Right atrium auricular region (tissue), 2 donors: ENCODE measurements around the gene ENPP3. TPM values are rescaled to one million over a fixed set of nuclear protein-coding genes. Genes with fewer than 3 reads are reported as not detected.

Experiments
- DNase-seq: peaks from one replicate; pipeline ENCODE4 v3.0.0-alpha.2; 2019; ENCODE audit warnings: low spot score
- H3K27ac ChIP-seq, 2 donors: fragments of 200-600 bp; sonication (generic); 1 replicate in 1 of 2; 2 replicates in 1 of 2; pipeline ENCODE4 v1.5.1; 2016 to 2019
- H3K27me3 ChIP-seq, 2 donors: fragments of 200-600 bp; sonication (generic); one replicate each; pipeline versions ENCODE4 v1.5.1 to v1.6.0; 2017 to 2019
- H3K36me3 ChIP-seq: fragments of 200-600 bp; sonication (generic); one replicate; pipeline ENCODE4 v1.5.1; 2016
- H3K4me1 ChIP-seq, 2 donors: fragments of 200-600 bp; sonication (generic); one replicate each; pipeline versions ENCODE4 v1.5.1 to v1.6.0; 2017 to 2019
- H3K4me3 ChIP-seq, 2 donors: fragments of 200-600 bp; sonication (generic); 1 replicate in 1 of 2; 2 replicates in 1 of 2; pipeline ENCODE4 v1.5.1; 2017 to 2019; ENCODE audit warnings: mild to moderate bottlenecking in 1 of 2, moderate library complexity in 1 of 2
- H3K9me3 ChIP-seq, 2 donors: fragments of 200-600 bp; sonication (generic); one replicate each; pipeline ENCODE4 v1.5.1; 2019
- CTCF ChIP-seq, 2 donors: fragments of 200-600 bp; sonication (generic); IDR thresholded peaks; one replicate each; pipeline ENCODE4 v1.5.1; 2019; ENCODE audit warnings: antibody characterized with exemption in 2 of 2
- total RNA-seq, 2 donors: library from RNA; depleted of rRNA; stranded (reverse); fragments of >200 nt; gene quantifications; one replicate each; pipeline ENCODE4 v1.1.0, GENCODE V29; 2016

Gene ENPP3
- total RNA-seq, 2 donors from 2014 or later, result 0.16 TPM; not detected in 1

- DNase-seq, result no peak
- no peak for TF ChIP-seq CTCF (IDR thresholded peaks at IDR 0.05)
- H3K27me3 ChIP-seq, result no peaks in the 10 kb centered on the region
- H3K4me3 ChIP-seq, result no peak overlapping the region
- H3K36me3 ChIP-seq, result no peaks in the 10 kb centered on the region
- H3K9me3 ChIP-seq, result no peaks in the 10 kb centered on the region
- H3K27ac ChIP-seq, result no peak overlapping the region
- H3K4me1 ChIP-seq, result no peaks in the 10 kb centered on the region
These were observed 145.7 kb downstream of the ENPP3 start for GRCh38 chr6:131782764-131783163.

GRCh38 chr6:131784561-131784960 lies 147.5 kb downstream of the ENPP3 start:
- H3K9me3 ChIP-seq, result no peaks in the 10 kb centered on the region
- H3K4me1 ChIP-seq, result peaks cover 0 to 5% of the 10 kb centered on the region in 2 donors
- H3K27me3 ChIP-seq, result no peaks in the 10 kb centered on the region
- no peak overlapping the region for H3K27ac ChIP-seq
- H3K36me3 ChIP-seq, result no peaks in the 10 kb centered on the region
- DNase-seq, result no peak
- TF ChIP-seq CTCF (IDR thresholded peaks at IDR 0.05), result no peak
- no peak overlapping the region for H3K4me3 ChIP-seq

- no peak for TF ChIP-seq CTCF (IDR thresholded peaks at IDR 0.05)
- H3K4me1 ChIP-seq, result peaks cover 0 to 5% of the 10 kb centered on the region in 2 donors
These were observed 150.0 kb downstream of the ENPP3 start for GRCh38 chr6:131787079-131787478.

GRCh38 chr6:131787766-131788712 lies 150.9 kb downstream of the ENPP3 start:
- no peak for DNase-seq
- H3K27ac ChIP-seq, result no peak overlapping the region
- TF ChIP-seq CTCF (IDR thresholded peaks at IDR 0.05), result peak in 1 of 2 donors; percentile 46

More at GRCh38 chr6:131787079-131787478, 150.0 kb downstream of the ENPP3 start:
- H3K27ac ChIP-seq, result no peak overlapping the region
- no peak overlapping the region for H3K4me3 ChIP-seq
- no peaks in the 10 kb centered on the region for H3K27me3 ChIP-seq
- no peaks in the 10 kb centered on the region for H3K36me3 ChIP-seq
- no peak for DNase-seq
- H3K9me3 ChIP-seq, result no peaks in the 10 kb centered on the region

GRCh38 chr6:131789219-131789618 lies 152.1 kb downstream of the ENPP3 start:
- H3K27ac ChIP-seq, result no peak overlapping the region
- H3K4me1 ChIP-seq, result peaks cover 0 to 5% of the 10 kb centered on the region in 2 donors
- no peak overlapping the region for H3K4me3 ChIP-seq
- H3K9me3 ChIP-seq, result no peaks in the 10 kb centered on the region
- no peak for TF ChIP-seq CTCF (IDR thresholded peaks at IDR 0.05)
- DNase-seq, result no peak
- H3K27me3 ChIP-seq, result no peaks in the 10 kb centered on the region
- no peaks in the 10 kb centered on the region for H3K36me3 ChIP-seq

More at GRCh38 chr6:131787766-131788712, 150.9 kb downstream of the ENPP3 start:
- no peaks in the 10 kb centered on the region for H3K9me3 ChIP-seq
- H3K27me3 ChIP-seq, result no peaks in the 10 kb centered on the region
- no peak overlapping the region for H3K4me3 ChIP-seq
- H3K36me3 ChIP-seq, result no peaks in the 10 kb centered on the region
- peaks cover 0 to 5% of the 10 kb centered on the region in 2 donors for H3K4me1 ChIP-seq
